ENCODE measurements around the gene NFKBIB.
"Not testable (repeated sequence)": the region's sequence is repeated elsewhere in the genome, so short reads cannot be mapped to it uniquely, and the experiment has no call there.

NFKBIB gene

DNA sequence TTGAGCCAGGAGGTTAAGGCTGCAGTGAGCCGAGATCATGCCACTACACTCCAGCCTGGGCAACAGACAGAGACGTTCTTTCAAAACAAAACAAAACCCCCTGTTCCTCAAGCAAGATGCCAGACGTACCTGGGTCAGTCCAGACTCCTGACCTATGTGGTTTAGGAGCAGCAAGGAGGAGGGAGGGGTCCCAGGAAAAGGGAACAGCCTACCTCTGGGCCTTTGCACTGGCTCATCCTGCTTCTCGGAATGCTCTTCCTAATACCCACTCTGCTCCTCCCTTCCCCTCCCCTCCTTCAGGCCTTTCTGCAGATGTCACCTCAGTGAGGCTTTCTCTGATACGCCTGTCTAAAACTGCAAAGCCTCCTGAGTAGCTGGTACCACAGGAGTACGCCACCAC lies 31.2 kb upstream of the NFKBIB start:
- no peak for DNase-seq (ENCODE audit: low read depth, low spot score)
- TF ChIP-seq, protein P1, sequence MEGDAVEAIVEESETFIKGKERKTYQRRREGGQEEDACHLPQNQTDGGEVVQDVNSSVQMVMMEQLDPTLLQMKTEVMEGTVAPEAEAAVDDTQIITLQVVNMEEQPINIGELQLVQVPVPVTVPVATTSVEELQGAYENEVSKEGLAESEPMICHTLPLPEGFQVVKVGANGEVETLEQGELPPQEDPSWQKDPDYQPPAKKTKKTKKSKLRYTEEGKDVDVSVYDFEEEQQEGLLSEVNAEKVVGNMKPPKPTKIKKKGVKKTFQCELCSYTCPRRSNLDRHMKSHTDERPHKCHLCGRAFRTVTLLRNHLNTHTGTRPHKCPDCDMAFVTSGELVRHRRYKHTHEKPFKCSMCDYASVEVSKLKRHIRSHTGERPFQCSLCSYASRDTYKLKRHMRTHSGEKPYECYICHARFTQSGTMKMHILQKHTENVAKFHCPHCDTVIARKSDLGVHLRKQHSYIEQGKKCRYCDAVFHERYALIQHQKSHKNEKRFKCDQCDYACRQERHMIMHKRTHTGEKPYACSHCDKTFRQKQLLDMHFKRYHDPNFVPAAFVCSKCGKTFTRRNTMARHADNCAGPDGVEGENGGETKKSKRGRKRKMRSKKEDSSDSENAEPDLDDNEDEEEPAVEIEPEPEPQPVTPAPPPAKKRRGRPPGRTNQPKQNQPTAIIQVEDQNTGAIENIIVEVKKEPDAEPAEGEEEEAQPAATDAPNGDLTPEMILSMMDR (IDR thresholded peaks at IDR 0.05; ENCODE audit: low read depth, low read length), result no peak
- in situ Hi-C loops (cut with HindIII; ENCODE audit: low sequenced_read_pairs), result no loop called here
- H3K4me3 ChIP-seq (ENCODE audit: low read depth, low read length), result no peak overlapping the region

DNA sequence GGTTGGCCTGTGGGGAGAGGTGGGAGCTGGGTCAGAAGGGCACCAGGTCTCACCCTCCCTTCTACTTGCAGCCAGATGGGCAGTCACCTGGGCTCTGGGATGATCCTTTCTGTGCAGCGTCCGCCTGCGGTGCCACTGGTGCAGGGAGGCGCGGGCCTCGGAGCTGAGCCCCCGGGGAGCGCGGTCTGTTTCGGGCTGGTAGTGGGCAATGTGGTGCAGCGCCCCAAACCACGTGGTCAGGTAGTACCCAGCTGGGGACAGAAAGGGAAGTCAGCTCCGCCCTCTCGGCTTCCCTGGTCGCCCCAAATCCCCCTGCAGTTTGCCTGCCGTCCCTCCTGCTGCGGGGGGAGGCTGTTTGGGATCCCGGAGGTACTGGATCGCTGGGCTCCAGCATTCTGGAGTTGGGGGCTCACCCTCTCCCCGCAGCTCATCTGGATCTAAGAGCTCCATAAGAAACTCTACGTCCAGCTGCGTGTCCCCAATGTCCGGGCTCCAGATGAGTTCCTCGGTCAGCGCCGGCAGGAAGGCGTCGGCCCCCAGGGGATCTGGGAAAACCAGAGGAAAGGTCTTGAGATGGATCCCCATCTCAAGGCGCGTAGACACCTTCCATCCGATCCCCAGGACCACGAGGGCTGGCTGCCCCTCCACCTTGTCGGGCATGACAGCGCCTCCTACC lies 30.5 kb upstream of the NFKBIB start:
- in situ Hi-C loops (cut with HindIII; ENCODE audit: low sequenced_read_pairs), result no loop called here
- TF ChIP-seq, protein P1 (IDR thresholded peaks at IDR 0.05; ENCODE audit: low read depth, low read length), result no peak
- DNase-seq (ENCODE audit: low read depth, low spot score), result no peak
- peak overlapping the region; percentile 43 for H3K4me3 ChIP-seq (ENCODE audit: low read depth, low read length)

DNA sequence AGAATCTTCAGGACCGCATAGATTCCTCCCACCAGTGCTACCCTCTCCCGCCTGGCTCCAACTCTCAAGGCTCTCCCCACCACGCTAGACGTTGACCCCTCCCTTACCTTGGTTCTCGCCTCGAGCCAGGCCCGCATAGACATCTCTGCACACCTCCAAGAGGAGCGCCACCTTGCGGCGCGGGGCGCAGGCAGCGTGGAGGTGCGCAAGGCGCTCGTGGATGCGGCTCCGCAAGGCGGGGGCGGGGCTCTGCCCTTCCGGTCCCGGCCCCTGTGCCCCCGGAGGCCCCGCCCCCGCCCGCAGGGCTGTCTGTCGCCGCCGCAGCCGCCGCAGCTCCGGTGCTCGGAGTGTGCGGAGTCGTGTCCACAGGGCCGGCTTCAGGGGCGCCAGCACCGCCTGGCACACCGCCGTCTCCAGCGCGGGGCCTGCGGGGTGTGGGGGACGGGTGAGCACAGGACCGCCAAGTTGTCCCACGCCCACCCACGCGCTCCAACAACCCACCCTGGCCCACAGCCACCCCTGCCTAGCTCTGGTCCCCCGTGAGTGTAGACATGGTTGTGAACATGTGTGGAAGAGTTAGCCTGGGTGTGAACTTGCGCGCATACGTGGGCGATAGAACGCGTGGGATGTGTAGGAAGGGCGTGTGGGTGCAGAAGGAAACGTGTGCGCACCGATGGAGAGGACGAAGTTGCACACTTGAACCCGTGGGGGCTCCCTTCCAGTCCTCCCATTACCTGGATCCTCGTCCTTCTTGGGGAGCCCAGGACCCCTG lies 29.7 kb upstream of the NFKBIB start:
- peak overlapping the region; percentile 43 for H3K4me3 ChIP-seq (ENCODE audit: low read depth, low read length)
- TF ChIP-seq, protein P1 (IDR thresholded peaks at IDR 0.05; ENCODE audit: low read depth, low read length), result peak; percentile 79
- in situ Hi-C loops (cut with HindIII; ENCODE audit: low sequenced_read_pairs), result no loop called here
- peak; percentile 28 for DNase-seq (ENCODE audit: low read depth, low spot score)

DNA sequence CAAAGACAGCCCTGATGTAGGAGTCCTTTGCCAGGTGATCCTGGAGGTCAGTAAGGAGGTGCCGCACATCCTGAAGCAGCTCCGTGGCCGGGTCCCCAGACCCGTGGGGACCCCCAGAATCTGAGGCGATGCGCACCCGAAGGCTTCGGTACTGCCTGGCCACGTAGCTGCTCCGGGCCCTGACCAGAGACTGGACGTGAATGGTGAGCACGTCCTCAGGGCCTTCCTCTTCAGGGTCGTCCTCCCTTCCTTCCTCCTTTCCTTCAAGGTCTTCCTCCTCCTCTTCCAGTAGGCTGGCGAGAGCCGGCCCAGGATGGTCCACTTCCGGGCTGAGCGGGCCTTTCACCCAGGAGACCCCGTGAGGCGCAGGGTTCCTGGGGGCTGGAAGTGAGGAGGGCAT lies 29.2 kb upstream of the NFKBIB start:
- DNase-seq (ENCODE audit: low read depth, low spot score), result no peak
- TF ChIP-seq, protein P1 (IDR thresholded peaks at IDR 0.05; ENCODE audit: low read depth, low read length), result no peak
- in situ Hi-C loops (cut with HindIII; ENCODE audit: low sequenced_read_pairs), result no loop called here
- no peak overlapping the region for H3K4me3 ChIP-seq (ENCODE audit: low read depth, low read length)

DNA sequence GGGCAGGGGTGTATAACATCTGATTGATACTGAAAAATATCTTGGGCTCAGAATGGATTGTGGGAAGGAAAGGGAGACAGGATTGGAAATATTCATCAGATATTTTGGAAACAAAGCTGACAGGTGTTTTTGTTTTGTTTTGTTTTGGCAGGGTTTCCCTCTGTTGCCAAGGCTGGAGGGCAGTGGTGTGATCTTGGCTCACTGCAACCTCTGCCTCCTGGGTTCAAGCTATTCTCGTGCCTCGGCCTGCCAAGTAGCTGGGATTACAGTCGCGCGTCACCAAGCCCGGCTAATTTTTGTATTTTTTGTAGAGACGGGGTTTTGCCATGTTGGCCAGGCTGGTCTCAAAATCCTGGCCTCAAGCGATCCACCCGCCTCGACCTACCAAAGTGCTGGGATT lies 26.4 kb upstream of the NFKBIB start:
- DNase-seq (ENCODE audit: low read depth, low spot score); in situ Hi-C loops (cut with HindIII; ENCODE audit: low sequenced_read_pairs); H3K4me3 ChIP-seq (ENCODE audit: low read depth, low read length): not testable (repeated sequence)

DNA sequence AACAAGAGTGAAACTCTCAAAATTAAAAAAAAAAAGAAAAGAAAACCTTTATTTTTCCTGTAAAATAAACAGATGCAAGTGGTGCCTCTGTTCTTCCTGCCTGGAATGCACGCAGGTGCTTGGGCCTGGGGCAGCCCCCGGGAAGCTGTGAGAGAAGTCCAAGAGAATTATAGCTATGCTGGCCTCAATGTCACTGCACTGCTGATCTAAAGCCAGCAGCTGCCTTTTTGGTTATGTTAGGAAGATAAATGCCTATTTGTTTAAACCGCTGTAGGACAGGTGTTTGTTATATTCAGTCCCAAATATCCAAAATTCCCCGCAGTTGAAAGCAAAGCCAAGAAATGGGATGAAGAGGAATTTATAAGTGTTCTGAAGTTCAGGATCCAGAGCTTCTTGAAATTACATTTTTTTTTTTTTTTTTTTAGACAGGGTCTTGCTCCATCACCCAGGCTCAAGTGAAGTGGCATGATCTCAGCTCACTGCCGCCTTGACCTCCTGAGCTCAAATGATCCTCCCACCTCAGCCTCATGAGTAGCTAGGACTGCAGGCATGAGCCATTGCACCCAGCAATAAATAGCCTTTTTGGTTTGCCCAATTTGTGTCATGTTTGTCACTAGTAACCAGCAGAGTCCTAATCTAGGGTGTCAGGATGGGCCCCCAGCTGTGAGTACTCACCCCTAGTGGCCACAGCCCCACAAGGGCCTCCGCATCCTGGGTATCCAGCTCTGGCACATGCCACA lies 23.9 kb upstream of the NFKBIB start:
- no peak for DNase-seq (ENCODE audit: low read depth, low spot score)
- H3K4me3 ChIP-seq (ENCODE audit: low read depth, low read length), result no peak overlapping the region
- in situ Hi-C loops (cut with HindIII; ENCODE audit: low sequenced_read_pairs), result no loop called here
- TF ChIP-seq, protein P1 (IDR thresholded peaks at IDR 0.05; ENCODE audit: low read depth, low read length), result no peak

All from astrocyte of the spinal cord (primary cell).